GM19397 (cell line): ENCODE results near the gene MYOG.

Experiments used
- ATAC-seq: cut with Tn5 transposase; IDR thresholded peaks from one replicate; pipeline ENCODE4 v1.9.1; 2021; ENCODE audit warnings: mild to moderate bottlenecking, moderate library complexity; ENCODE audit not compliant: unreplicated experiment

MYOG gene

DNA sequence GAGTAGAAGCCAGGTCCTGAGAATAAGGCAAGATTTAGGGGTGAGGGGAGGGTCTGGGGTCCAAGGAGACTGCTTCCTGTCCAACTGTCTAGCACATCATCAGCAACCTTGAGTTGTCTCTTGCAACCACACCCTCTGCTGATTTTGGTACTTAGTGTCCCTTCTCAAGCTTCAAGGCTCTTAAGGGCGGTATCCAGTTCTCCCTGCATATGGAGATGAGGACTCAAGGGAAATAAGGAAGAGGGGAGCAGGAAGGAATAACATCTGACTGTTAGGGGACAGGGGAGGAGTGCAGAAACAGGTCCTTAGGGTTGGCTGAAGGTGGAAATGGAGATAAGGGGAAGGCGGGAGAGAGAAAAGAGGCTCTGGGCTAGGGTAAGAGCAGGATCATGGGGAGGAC lies 12.3 kb downstream of the MYOG start:
- ATAC-seq, result no peak

DNA sequence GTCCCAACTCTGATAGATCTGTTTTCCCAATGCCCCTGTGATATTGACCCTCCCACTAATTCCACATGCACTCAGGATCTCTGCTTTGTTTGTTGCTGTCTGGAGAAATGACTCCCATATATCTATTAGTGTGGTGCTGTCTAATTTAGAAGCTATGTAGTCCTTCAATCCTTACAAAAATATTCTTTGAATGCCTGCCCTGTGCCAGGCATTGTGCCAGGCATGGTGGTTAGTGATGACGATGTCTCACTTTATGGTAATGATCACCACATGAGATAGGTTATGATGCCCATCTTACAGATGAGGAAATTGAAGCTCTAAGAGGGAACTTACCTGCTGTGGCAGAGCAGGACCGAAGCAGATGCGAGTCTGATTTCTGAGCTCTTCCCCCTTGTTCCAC lies 12.9 kb downstream of the MYOG start:
- no peak for ATAC-seq

DNA sequence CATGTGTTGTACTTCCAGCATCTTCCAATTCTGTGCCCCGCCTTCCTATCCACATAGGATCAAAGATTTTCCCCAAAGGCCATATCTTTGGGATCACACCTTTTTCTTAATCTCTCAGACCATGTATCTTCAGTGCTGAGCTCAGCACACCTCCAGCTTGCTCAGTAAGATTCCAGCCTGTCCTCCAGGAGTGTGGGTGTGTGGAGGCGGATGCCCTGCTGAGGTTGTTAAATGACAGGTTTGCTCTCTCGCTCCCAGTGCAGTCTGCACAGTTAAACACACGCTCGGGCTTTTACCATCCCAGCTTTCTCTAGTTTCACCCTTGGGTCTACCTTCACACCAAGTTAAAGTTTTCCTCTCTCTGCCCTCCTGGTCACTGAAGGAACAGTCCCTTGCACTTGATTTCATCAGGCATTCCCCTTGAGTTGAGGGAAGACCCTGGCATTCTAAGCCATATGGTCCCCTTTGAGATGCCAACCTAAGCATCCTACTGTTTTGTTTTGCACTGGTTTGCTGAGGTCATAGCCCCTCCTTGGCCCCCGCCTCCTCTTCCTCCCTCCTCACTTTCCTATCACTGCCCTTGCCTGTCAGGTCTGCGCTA lies 13.7 kb downstream of the MYOG start:
- ATAC-seq, result no peak

- ATAC-seq, result no peak
Observed at GRCh38 chr1:203069030-203069747, 16.6 kb downstream of the MYOG start.

GRCh38 chr1:203066965-203067364 lies 18.8 kb downstream of the MYOG start:
- ATAC-seq, result no peak

DNA sequence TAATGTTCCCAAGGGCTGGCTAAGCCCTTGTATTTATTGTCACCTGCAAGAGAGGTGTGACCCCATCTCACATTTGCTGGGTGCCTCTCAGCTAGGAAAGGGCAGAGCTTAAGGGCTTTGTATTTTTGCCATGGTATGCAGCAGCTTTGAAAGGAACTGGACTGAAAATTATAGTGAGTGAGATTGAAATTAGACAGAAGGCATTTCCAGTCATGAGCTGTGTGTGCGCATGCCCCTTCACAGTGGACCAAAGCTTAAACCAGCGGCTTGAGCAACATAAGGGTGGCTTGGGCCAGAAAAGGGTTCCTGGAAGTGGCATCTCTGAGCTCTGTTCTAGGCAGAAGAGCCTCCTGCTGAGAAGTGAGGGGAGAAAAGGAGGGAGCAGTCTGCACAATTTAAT lies 19.8 kb downstream of the MYOG start:
- no peak for ATAC-seq

GRCh38 chr1:203065191-203065590 lies 20.6 kb downstream of the MYOG start:
- no peak for ATAC-seq

GRCh38 chr1:203063287-203063686 lies 22.5 kb downstream of the MYOG start:
- no peak for ATAC-seq

- no peak for ATAC-seq
Observed at GRCh38 chr1:203060115-203060514, 25.7 kb downstream of the MYOG start.

GRCh38 chr1:203059485-203059884 lies 26.3 kb downstream of the MYOG start:
- ATAC-seq, result no peak

DNA sequence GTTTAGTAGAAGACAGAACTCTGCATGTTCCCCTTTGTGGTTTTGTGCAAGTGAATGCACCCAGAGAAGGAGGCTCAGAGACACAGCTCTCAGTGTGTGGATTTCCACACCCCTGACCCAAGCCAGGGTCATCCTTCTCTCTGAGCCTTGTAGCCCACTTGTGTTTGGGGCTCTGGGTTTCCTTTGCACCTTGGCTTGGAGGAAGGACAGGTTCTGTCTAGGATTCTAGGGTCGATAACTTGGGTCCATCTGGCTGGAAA lies 27.2 kb downstream of the MYOG start:
- ATAC-seq, result no peak

GRCh38 chr1:203057911-203058675 lies 27.7 kb downstream of the MYOG start:
- ATAC-seq, result no peak

GRCh38 chr1:203056516-203056915 lies 29.3 kb downstream of the MYOG start:
- ATAC-seq, result no peak

- ATAC-seq, result no peak
Observed at GRCh38 chr1:203056012-203056411, 29.8 kb downstream of the MYOG start.

DNA sequence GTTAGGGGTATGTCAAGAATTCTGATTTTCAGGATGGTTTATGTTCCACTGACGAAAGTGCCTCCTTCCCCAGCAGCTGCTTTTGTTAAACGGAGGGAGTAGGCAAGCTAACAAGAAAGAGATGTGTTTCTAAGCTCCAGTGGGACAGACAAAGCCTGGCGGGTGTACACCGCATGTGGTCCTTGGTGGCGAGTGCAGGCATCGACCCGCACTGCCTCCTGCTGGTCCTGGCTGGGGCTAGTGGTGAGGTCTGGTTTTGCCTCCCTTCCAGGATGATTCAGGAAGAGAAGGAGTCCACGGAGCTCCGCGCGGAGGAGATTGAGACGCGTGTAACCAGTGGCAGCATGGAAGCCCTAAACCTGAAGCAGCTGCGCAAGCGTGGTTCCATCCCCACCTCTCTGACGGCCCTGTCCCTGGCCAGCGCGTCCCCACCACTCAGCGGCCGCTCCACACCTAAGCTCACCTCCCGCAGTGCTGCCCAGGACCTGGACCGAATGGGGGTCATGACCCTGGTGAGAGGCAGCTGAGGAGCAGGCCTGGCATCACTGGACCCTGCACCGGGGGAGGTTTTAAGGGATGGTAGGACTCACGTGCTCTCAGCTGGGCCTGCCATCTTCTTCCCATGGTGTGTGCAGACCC lies 30.5 kb downstream of the MYOG start:
- no peak for ATAC-seq

GRCh38 chr1:203054642-203055041 lies 31.2 kb downstream of the MYOG start:
- ATAC-seq, result no peak

DNA sequence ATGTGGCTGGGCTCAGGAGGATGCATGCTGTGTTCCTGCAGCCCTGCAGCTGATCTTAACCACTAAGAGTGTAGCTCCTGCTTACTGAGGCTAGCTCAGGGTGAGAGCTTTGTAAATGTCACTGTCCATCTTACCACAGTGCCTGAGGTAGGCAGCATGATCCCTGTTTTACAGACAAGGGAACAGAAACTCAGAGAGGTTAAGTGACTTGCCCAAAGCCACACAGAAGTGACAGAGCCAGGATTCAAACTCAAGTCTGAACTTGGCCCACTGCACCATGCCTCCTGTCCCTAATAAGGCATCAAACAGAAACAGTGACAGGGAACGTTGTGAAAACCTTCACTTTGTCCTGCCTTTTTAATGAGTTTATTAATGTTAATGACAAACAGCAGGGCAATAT lies 31.6 kb downstream of the MYOG start:
- ATAC-seq, result no peak

DNA sequence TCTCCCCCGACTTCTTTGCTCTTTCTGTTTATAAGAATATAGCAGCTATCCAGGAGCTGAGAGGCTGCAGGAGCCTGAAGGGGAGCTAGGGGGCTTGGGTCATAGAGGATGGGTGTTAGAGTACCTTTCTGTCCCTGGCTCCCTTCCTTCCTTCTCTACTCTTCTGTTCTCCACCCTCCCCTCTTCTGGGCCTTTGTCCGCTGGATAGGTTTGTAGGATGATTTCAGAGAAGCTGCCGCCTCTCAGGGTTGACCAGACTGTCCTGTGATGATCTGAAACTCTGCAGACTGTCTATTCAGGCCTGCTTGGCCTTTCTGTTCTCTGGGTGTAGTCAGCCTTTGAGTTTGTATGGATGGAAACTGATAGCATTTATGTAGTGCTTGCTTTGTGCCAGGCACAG lies 33.2 kb downstream of the MYOG start:
- no peak for ATAC-seq

- ATAC-seq, result no peak
Observed at GRCh38 chr1:203051841-203052324, 33.9 kb downstream of the MYOG start.

GRCh38 chr1:203050826-203051225 lies 35.0 kb downstream of the MYOG start:
- no peak for ATAC-seq

GRCh38 chr1:203049576-203050180 lies 36.1 kb downstream of the MYOG start:
- ATAC-seq, result no peak
